Retina (tissue), 1 donor: ENCODE data around the gene SH2B3.

Source experiments
- DNase-seq: peaks from one replicate; pipeline ENCODE4 v3.0.0-alpha.2; 2016

The SH2B3 gene

DNA sequence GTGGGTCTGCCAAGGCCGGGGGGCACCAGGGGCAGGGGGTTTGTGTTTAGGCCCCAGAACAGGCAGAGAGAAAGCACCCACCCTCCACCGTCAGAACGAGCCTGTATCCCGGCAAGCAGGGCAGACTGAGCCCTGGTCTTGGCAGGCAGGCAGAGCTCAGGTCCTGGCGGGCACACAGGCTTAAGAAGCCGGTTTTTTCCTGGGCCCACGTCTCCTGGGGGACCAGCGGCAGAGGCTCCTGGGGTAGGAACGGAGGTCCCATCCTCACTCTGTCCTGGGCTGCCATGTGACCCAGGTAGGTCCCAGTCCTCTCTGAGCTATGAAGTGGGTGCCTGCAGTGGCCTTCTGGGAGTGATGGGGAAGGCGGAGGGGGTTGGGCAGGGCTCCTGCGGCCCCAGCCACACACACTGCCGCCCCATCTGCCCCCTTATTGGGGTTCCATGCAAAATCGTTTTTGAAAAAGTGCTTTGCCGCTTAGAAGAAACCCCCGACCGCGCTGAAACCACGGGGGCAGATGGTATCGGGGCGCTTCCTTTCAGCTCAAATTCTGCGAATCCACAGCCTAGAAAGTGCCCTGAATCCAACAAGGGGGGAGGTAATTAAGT is 24.2 kb downstream of the SH2B3 start:
- DNase-seq: no peak

DNA sequence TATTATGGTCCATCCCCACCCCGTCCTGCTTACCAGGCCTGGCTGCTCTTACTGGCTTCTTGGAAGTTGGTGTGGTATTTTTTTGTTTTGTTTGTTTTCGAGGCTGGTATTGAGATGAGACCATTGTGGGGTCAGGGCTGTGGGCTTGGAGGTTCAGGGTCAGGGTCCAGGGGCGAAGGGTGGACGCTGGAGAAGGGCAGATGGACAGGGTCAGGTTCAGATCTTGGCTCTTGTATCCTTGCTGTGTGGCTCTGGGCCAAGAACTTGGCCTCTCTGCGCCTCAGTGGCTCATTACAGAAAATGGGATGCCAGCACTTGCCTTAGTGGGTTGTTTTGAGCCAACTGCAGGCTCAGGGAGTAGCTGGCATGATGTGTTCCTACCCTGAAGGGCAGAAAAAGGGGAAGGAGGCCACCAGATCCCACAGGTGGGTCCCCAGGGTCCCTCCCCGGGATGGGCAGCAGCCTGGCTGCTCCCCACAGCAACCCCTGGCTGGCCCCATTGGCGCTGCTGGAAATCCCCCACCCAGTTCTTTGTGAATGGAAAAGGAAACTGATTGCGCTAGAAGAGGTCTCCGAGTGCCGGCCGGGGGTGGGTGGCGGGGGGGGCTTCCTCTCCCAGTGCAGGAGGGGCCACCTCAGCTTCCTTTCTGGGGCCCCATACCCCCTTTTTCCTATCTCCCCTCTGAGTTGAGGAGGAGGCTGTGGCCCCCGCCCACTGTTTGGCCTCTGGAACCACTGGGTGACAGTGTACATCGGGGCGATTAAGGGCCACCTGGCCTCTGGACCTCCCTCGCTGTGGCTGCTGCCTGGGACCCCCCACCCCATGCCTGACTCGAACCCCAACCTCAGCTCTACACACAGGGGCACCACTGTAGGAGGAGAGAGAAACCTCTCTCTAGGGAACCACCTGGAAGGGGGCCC is 25.0 kb downstream of the SH2B3 start:
- no peak for DNase-seq

DNA sequence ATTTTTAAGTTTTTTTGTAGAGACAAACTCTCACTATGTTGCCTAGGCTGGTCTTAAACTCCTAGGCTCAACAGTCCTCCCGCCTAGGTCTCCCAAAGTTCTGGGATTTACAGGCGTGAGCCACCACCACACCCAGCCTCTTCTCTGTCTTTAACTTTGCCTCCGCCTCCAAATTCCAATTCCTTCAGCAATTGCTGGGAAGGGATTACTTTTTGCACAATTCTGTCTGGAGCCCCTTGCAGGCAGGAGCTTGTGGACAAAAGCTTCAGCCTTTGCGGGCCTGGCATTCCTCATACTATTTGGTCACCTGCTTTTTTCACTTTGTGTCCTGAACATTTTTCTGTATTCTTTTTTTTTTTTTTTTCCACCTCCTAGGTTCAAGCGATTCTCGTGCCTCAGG is 26.0 kb downstream of the SH2B3 start:
- DNase-seq: no peak

DNA sequence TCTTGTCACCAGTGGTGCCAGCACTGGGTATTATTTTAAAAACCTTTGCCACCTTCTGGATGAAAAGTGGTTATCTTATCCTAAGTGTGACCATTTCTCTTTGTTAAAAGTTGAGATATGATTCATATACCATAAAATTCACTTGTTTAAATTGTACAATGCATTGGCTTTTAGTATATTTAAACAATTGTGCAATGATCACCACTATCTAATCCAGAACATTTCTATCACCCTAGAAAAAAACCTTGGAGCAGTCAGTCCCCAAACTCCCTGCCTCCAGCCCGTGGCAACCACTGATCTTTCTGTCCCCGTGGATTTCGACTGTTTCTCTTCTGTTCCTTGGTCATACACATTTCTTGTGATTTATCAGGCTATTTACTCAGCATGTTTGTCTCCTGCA is 28.3 kb downstream of the SH2B3 start:
- no peak for DNase-seq

DNA sequence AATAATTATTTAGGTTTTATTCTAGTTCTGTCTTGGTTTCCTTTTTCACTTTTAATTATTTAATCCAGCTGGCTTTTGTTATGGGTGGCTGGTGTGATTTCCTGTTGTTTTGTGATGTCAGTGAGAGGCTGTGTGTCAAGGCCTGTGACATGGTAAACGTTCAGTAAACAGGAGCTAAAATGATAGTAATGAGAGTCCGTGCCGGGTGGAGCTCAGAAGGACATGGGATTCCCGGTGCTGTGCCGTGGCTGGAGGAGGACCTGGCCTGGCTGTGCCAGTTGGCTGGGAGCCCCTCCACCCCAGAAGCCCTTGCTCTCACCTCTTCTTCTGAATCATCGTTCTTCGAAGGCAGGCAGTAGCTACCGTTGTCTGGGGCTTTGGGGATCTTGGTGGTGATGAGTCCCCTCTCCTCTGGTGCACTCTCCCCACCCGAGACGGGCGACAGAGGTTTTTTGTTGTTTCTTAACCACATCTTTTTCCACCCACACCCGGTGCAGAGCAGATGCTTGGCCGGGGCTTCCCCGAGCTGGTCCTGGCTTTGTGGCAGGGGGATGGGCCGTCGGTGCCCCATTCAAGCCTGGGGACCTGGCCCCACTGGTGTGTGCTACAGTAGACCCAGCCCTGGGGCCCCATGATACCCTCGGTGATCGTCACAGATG is 29.1 kb downstream of the SH2B3 start:
- no peak for DNase-seq

DNA sequence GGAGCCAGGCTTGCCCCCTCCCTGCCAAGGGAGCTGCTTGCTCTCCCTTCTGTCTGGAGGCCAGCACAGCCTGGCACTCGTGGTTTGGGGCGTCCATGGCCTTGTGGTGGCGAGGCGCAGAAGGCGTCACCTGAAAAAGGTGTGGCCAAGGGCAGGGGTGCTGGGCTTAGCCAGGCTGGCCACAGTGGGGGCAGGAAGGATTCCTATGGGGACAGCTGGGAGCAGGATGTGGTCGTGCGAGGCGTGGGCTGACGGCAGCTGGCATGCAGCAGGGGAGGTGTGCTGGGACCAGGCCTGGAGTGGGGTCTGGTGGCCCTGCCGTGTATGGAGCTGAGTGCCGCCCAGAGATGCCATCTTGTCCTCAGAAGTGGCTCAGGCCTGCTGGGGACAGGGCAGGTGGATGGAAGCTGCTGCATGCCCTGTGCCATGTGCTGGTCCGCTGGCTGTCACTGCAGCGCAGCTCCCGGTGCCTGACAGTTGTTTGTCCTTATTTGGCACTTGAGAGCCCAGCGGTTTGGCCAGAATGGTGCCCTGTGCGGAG is 30.0 kb downstream of the SH2B3 start:
- no peak for DNase-seq

DNA sequence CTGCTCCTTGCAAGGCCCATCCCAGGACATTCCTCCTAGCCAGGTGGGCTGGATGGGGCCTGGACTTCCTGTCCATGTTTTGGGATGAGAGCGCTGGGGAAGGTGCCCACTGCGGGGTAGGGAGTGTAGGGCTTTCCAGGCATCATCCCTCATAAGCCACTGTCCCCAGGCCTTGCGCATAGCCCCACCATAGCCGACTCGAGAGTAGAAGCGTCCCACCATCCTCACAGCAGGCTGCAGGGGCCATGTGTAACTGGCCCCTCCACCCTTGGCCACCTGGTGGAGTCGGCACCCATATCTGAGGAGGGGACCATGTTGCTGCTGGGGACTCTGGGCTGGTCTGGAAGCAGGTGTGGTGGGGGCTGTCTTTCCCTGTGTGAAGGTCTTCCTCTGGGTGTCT is 30.5 kb downstream of the SH2B3 start:
- no peak for DNase-seq

DNA sequence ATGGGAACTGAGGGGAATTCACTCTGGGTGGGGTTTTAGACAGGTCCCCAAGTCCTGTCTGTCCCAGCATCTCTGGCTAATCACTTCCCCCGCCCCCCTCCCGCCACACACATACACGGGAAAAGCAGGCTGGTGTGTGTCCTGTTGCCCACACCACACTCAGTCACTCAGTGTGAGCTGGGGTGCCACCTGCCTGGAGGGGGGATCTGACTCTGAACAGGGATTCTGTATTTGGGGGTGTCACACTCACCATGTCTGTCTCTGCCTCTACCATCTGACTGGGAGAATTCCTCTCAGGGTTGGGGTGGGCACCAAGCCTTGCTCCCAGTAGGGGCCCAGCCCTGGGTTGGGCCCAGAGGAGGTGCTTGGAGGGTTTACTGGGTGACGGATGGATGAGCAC is 31.1 kb downstream of the SH2B3 start:
- DNase-seq: no peak

DNA sequence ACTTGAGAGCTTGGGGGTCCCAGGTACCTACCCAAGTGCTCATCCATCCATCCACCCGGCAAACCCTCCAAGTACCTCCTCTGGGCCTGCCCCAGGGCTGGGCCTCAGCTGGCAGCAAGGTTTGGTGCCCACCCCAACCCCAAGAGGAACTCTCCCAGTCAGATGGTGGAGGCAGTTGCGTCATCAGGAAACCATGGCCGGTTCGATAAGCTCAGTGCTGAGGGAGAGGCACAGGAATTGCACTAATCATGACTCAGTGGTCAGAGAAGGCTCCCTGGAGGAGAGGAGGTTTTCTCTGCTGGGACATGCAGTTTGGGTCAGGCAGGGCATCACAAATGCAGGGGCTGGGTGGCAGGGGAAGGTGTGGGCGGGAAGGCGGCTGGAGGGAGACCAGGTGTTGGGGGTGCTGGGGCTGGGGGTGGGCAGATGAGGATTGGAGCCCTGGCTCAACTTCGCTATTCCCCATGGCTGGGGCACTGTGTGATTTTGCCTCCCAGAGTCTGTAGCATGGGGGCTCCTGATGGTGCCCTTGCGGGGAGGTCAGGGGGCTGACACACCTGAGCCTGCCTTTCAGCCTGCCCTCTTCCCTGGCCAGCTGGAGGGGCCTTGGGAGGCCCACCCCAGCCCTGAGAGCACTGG is 32.2 kb downstream of the SH2B3 start:
- DNase-seq: no peak

DNA sequence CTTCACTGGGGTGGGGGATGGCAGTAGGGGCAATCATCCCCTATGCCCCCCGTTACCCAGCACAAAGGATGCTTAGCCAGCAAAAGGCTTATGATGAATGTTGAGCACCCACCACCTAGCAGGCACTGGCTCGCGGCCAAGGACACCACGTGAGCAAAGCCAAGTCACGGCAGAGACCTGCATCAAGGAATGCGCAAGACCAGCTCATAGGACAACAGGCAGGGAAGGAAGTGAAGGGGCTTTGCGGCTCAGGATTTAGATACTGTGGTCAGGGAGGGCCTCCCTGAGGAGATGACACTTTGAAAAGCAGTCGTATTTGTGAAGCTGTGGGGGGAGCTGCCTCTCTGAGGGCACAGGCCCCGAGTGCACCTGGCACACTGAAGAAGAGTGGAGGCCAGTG is 32.8 kb downstream of the SH2B3 start:
- no peak for DNase-seq

DNA sequence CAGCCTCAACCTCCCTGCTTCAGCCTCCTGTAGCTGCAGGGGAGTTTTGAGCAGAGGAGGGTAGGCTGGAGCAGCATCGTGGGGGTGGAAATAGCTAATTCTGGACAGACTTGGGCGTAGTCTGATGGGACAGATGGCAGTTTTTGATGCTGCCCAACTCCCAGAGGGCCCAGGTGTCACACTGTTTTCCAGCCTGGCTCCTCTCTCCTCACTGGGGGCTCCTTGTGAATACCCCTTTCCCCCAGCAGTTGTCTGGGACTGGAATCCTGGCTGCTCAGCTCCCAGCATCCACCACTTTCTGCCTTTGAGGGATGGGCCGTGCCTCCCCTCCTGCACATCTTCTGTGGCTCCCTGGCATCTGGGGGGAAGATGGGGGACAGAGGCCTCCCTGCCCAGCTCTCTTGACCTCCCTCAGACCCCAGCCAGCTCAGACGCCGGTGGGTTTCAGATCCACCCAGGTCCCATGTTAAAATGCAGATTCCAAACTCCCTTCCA is 34.0 kb downstream of the SH2B3 start:
- DNase-seq: no peak

DNA sequence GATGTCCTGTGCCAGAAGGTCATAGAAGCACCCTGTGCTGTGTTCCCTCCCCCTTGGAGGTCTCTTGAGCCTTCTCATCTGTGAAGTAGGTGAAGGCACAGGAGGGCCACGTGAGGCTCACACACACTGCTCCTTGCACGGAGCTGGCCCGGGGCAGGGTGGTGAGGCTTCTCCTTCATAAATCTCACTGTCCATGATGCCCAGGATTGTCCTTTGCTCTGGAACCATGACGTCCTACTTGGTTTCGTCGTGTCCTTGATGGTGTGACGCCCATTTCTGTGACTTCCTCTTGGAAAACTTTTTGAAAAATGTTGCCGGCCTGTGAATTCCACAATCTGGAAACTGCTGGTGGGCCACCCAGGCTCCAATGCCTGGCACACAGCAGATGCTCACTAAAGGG is 34.4 kb downstream of the SH2B3 start:
- DNase-seq: no peak

DNA sequence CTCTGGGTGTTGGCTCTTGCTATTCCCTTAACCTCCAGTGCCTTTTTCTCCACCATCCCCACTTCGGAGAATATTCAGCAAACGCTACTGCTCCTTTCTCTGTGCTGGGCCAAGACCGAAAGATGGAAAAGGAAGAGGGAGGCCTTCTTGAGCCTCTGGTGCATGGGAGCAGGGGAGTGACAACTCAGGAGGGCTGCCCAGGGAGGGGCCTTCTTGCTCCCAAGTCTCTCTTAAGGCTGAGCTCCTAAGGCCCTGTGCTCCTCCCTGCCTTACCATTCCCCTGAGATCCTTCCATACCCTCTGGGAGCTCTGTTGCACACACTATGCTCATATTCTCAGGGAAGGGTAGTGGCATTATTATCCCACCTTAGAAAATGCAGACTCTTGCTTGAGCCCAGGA is 34.9 kb downstream of the SH2B3 start:
- no peak for DNase-seq

DNA sequence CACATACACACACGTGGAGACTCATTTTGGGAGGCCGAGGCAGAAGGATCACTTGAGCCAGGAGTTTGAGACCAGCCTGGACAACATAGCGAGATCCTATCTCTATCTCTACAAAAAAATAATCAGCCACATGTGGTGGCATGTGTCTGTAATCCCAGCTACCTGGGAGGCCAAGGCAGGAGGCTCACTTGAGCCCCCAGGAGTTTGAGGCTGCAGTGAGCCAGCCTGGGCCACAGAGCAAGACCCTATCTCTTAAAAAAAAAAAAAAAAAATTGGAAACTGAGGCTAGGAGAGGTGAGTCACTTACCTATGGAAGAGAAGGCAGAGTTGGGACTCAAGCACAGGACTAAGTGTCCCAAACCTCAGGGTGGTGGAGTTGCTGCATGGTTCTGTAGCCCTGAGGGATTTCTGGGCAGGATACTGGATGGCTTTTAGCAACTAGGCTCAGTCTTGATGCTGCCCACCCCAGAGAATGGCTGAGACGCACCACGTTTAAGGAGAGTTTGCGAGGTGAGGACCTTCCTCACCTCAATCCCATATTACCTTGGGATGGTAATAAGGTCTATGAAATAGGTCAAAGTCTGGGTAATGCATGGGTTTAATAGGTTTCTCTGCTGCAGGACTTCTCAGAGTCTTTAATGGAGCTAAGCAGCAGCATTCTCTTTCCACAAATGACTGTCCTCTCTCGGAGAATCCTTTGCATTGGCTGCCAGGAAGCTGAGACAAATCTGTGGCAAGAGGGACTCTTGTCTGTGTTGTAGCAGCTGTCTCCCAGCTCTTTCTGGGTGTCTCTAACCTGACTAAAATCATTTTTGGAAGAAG is 35.6 kb downstream of the SH2B3 start:
- no peak for DNase-seq

DNA sequence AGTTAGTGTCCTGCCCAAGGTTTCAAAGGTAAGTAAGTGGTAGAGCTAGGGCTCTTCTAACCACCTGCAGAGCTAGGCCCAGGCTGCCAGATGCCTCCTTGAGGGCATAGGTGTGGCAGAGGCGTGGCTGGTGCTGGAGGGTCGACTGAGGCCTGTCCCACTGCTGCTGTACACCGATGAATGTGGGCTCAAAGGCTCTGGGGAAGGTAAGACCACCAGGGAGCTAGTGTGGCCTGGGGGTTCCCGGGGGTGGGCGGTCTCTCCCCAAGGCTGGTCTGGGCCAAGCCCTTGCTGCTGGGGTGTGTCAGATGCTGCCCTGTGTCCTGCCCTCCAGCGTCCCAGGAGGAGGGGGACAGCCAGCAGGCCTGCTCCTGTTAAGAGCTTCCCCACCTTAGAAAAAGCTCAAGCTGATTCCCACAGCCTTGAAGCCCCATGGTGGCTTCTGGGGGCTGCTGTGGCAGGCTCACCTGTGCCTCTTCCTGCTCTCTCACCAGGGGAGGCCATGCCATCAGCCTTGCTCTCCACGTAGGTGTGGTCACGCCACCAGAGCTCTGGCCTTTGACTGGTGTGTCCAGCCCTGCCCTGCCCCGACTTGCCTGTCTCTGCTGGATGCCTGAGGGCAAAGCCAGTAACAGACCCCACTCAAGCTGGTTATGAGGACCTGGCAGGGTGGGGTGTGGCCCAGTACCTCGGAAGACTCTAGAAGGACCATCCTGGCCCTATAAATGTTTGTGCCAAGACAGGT is 36.8 kb downstream of the SH2B3 start:
- DNase-seq: no peak

DNA sequence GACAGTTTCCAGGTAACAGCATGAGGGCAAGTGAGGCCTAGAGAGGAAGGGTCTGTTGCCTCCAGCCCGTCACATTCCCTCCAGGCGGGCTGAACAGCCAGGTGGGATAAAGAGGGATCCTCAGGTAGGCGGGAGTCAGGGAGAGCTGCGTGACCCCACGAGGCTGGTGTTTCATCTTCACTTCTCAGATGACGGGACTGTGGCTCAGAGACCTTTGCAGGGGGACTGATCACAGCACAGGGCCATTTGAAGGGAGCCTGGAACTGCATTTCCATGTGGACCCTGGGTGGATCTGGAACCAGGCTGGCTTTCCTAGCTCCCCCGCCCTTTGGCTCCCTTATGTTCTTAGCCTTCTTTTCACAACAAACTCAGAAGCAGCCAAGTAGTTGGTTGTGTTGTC is 37.4 kb downstream of the SH2B3 start:
- no peak for DNase-seq

DNA sequence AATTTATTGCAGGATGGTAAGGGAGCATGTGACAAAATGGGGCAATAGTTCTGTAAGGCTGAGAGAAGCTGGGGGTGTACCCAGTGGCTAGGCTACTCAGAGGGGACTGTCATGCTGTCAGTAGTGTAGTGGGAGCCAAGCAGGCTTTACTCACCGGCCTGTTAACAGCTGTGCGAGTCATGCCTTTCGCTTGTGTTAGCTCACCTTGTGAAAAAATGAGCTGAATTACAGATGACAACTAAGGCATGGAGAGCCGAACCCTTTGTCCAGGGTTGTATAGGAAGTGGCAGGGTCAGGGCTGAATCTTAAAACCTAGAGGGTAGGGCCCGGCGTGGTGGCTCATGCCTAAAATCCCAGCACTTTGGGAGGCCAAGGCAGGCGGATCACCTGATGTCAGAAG is 37.9 kb downstream of the SH2B3 start:
- DNase-seq: no peak

DNA sequence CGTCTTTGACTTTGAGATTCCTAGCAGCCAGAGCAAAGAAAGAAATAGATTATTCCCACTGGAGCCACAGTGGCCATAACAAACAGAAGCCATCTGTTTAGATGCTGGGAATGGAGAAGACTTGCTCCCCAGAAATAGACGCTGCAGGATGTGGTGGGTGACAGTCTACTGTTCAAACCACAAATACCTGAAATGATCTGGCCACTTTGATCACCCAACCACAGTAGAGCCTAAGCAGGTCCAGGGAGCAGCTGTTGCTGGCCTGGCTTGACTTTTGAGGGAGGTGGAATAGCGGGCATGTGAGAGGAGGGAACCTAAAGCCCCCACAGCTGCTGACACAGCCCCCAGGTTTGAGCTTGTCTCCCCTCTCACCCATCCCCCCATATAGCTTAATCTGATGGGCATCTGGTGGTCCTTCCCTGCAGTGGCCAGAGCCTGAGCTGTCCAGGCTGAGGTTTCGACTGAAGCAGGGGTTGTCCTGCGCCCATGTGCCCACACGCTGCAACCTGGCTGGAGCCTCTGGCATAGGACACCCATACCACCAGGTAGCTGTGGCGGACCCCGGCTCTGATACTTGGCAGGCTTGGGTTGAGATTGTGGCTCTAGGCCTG is 38.7 kb downstream of the SH2B3 start:
- DNase-seq: no peak

DNA sequence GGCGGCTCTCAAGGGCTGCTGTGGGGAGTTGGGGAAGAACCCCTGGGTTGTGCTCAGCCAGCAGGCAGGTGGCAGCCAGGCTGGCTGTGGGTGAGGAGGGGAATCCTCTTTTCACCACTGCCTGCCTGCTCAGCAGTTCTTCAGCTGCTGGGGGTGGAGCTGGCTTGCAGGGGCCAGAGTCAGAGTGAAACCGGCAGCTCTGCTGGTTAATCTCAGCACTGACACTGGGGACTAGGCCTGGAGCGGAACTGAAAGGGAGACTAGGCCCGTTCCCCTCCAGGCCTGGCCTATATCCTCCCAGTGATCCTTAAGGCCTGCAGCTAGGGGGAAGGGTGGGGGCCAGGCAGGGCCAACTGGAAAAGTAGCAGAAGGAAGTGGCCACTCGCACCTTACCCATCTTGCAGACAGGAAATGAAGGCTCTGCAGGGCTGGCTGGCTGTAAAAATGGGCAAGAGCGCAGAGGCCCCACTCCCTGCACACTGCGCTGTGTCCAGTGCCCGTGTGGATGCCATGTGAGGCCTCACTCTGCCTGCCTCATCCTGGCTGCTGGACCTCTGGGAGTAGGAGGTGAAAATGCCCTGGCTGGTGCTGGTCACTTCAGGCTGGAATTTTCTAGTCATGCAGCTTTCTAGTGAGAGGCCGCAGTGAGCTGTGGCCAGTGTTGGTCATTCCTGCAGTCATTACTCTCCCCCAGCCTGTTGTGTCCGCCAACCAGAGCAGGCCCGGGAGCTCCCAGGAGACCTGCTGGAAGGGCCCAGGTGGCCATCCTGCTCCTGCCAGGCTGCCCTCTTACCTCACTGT is 39.4 kb downstream of the SH2B3 start:
- no peak for DNase-seq
